HL-60 (cell line): ENCODE data around the gene TMPRSS7.

Source experiments
- DNase-seq, 2 experiments: peaks; one replicate each; pipeline ENCODE4 v3.0.0-alpha.2; 2010 to 2020; ENCODE audit warnings: low read depth in 1 of 2, low spot score in 1 of 2
- H3K27ac ChIP-seq: fragments of 250-450 bp; sonication (Bioruptor Pico); replicated peaks from 2 replicates; pipeline ENCODE4 v1.5.1; 2020; ENCODE audit warnings: mild to moderate bottlenecking, moderate library complexity
- H3K27me3 ChIP-seq: fragments of 250-450 bp; sonication (Bioruptor Pico); 2 replicates; pipeline ENCODE4 v1.5.1; 2021; ENCODE audit warnings: mild to moderate bottlenecking, moderate library complexity; ENCODE audit not compliant: insufficient read depth, poor library complexity, severe bottlenecking
- H3K4me3 ChIP-seq: replicated peaks from 2 replicates; pipeline ENCODE4 v1.5.1; 2011; ENCODE audit warnings: mild to moderate bottlenecking, control low read depth, low read length; ENCODE audit not compliant: insufficient read depth
- CTCF ChIP-seq: IDR thresholded peaks from one replicate; pipeline ENCODE4 v1.5.1; 2011; ENCODE audit warnings: low read length, control low read depth, inconsistent platforms; ENCODE audit not compliant: insufficient read depth
- GABPA ChIP-seq: IDR thresholded peaks from 2 replicates; pipeline ENCODE4 v1.6.1; 2012; ENCODE audit warnings: low read depth
- POLR2AphosphoS5 ChIP-seq: IDR thresholded peaks from 2 replicates; pipeline ENCODE4 v1.6.1; 2012; ENCODE audit warnings: low read depth
- REST ChIP-seq: IDR thresholded peaks from 2 replicates; pipeline ENCODE4 v1.6.1; 2012; ENCODE audit warnings: low read depth; ENCODE audit not compliant: insufficient replicate concordance
- SPI1 ChIP-seq: IDR thresholded peaks from 2 replicates; pipeline ENCODE4 v1.6.1; 2012; ENCODE audit warnings: low read depth, mild to moderate bottlenecking, borderline replicate concordance
- long read RNA-seq: library from polyadenylated mRNA; unstranded; transcript quantifications from one replicate; pipeline ENCODE4 v2.0.0, GENCODE V29; 2020

The TMPRSS7 gene
- long read RNA-seq = 0 reads

- Histone ChIP-seq H3K27me3 (no peaks in the 10 kb centered on the region), H3K27ac (no peak within 1 kb of the TSS), H3K4me3 (no peak within 1 kb of the TSS)
- no peak for DNase-seq
- no peak for TF ChIP-seq SPI1
- no peak for TF ChIP-seq POLR2AphosphoS5
- no peak for TF ChIP-seq REST
- no peak for TF ChIP-seq GABPA
- TF ChIP-seq CTCF = no peak
Observed at GRCh38 chr3:112034436-112034835, at the start of gene TMPRSS7. Gene TMPRSS7 (plus strand): TSS chr3:112034736. CDS start chr3:112034846, 110 bp downstream.

- TF ChIP-seq SPI1 = no peak
- no peak for TF ChIP-seq GABPA
- no peak for TF ChIP-seq CTCF
- TF ChIP-seq POLR2AphosphoS5 = no peak
- no peak for TF ChIP-seq REST
- no peak overlapping the region for H3K4me3 ChIP-seq
- H3K27me3 ChIP-seq = no peaks in the 10 kb centered on the region
- no peak for DNase-seq
- H3K27ac ChIP-seq = no peak overlapping the region
Observed at GRCh38 chr3:111986800-111987199, 47.7 kb upstream of the TMPRSS7 start.

- peak in 1 of 2 experiments; percentile 19 for DNase-seq
- no peak overlapping the region for H3K4me3 ChIP-seq
- TF ChIP-seq CTCF (peak; percentile 55), REST (no peak), POLR2AphosphoS5 (no peak), GABPA (no peak), SPI1 (no peak)
Observed at GRCh38 chr3:111989061-111989678, 45.4 kb upstream of the TMPRSS7 start.

More at GRCh38 chr3:111989061-111989678, 45.4 kb upstream of the TMPRSS7 start:
- Histone ChIP-seq H3K27me3 (no peaks in the 10 kb centered on the region), H3K27ac (no peak overlapping the region)
